HT-29 (cell line): ENCODE data around the gene MBD5. TPM values are rescaled to one million over a fixed set of nuclear protein-coding genes. Genes with fewer than 3 reads are reported as not detected.

Experiments used
- DNase-seq: peaks from one replicate; pipeline ENCODE4 v3.0.0-alpha.2; 2015; ENCODE audit warnings: low spot score
- small RNA-seq: library from RNA; depleted of rRNA; stranded (forward); fragments of <200 nt; gene quantifications from one replicate; pipeline ENCODE3, GENCODE V24; 2014
- total RNA-seq: library from RNA; depleted of rRNA; stranded (reverse); fragments of >200 nt; shearing (Covaris generic); gene quantifications from 2 replicates; pipeline ENCODE4 v1.2.3, GENCODE V29; 2014; rRNA removed

Gene MBD5
- total RNA-seq, 1 experiment from 2014 or later: 14.1 TPM

GRCh38 chr2:148545390-148546256 is 524.7 kb downstream of the MBD5 start:
- DNase-seq: no peak

GRCh38 chr2:148546270-148546669 is 525.4 kb downstream of the MBD5 start:
- no peak for DNase-seq

GRCh38 chr2:148548716-148549400 is 528.0 kb downstream of the MBD5 start:
- no peak for DNase-seq

- DNase-seq: no peak
Measured at GRCh38 chr2:148552675-148553331, 531.9 kb downstream of the MBD5 start.

- DNase-seq: no peak
Measured at GRCh38 chr2:148553332-148553887, 532.5 kb downstream of the MBD5 start.

GRCh38 chr2:148554459-148555247 is 533.8 kb downstream of the MBD5 start:
- DNase-seq: no peak

- no peak for DNase-seq
Measured at GRCh38 chr2:148555622-148556294, 534.9 kb downstream of the MBD5 start.

- DNase-seq: no peak
Measured at GRCh38 chr2:148557844-148558436, 537.0 kb downstream of the MBD5 start.

- no peak for DNase-seq
Measured at GRCh38 chr2:148560496-148560895, 539.6 kb downstream of the MBD5 start.

GRCh38 chr2:148561389-148561788 is 540.5 kb downstream of the MBD5 start:
- DNase-seq: no peak

- DNase-seq: no peak
Measured at GRCh38 chr2:148565272-148565894, 544.5 kb downstream of the MBD5 start.

Small RNA genes within 50 kb of the gene (small RNA-seq; reads per million reads assigned to genes)
- not detected for gene RF00554

Other genes starting within 250 kb of the MBD5 start
- 2.8 and 3.0 TPM in 2 replicates for gene ACVR2A, start 176.1 kb upstream of the MBD5 start, total RNA-seq
- gene ORC4, start 354 bp upstream of the MBD5 start, total RNA-seq: 32.0 and 38.6 TPM in 2 replicates